K562 (cell line): ENCODE results near the gene VSTM5. TPM values are rescaled to one million over a fixed set of nuclear protein-coding genes. Genes with fewer than 3 reads are reported as not detected.

ENCODE experiments used
- CHD7 ChIP-seq: fragments of 200-600 bp; sonication (generic); IDR thresholded peaks from one replicate; pipeline ENCODE4 v1.6.1; 2012; ENCODE audit warnings: mild to moderate bottlenecking, low read depth, low read length, inconsistent platforms
- DNMT1 ChIP-seq: fragments of 450-650 bp; IDR thresholded peaks from 2 replicates; pipeline ENCODE4 v1.6.1; 2016; ENCODE audit warnings: antibody characterized with exemption, mild to moderate bottlenecking
- E2F8 ChIP-seq: fragments of 450-650 bp; IDR thresholded peaks from 2 replicates; pipeline ENCODE4 v1.7.1; 2018; ENCODE audit warnings: mild to moderate bottlenecking, low read depth; ENCODE audit not compliant: partially characterized antibody
- HMGN3 ChIP-seq: IDR thresholded peaks from 2 replicates; pipeline ENCODE4 v1.6.1; 2011; ENCODE audit warnings: borderline replicate concordance, low read depth, mild to moderate bottlenecking, mixed read lengths, low read length; ENCODE audit not compliant: insufficient read length; ENCODE audit errors: extremely low read depth
- JUN ChIP-seq, 2 experiments: sonication (generic) in 1 of 2; formaldehyde crosslinking in 1 of 2; IDR thresholded peaks; 2 replicates each; pipeline versions ENCODE4 v1.6.1 to v1.8.0; 2012 to 2022; ENCODE audit warnings: borderline replicate concordance in 2 of 2, mild to moderate bottlenecking in 2 of 2, improper control_type of control experiment in 1 of 2, low read depth in 1 of 2, low read length in 1 of 2, missing genetic modification reagents in 1 of 2
- KLF1 ChIP-seq: fragments of 450-650 bp; IDR thresholded peaks from 2 replicates; pipeline ENCODE4 v1.6.1; 2016; ENCODE audit warnings: missing genetic modification characterization, missing compliant biosample characterization
- NR2F6 ChIP-seq: fragments of 450-650 bp; formaldehyde crosslinking; IDR thresholded peaks from 2 replicates; pipeline ENCODE4 v1.4.0; 2020; ENCODE audit warnings: mild to moderate bottlenecking
- RNF2 ChIP-seq: sonication (generic); IDR thresholded peaks from 2 replicates; pipeline ENCODE4 v1.6.1; 2016
- SREBF2 ChIP-seq: sonication (generic); formaldehyde crosslinking; IDR thresholded peaks from 2 replicates; pipeline ENCODE4 v1.4.0; 2020; ENCODE audit warnings: mild to moderate bottlenecking, missing genetic modification reagents
- SRSF3 ChIP-seq: fragments of 200-400 bp; formaldehyde crosslinking; IDR thresholded peaks from 2 replicates; pipeline ENCODE4 v1.6.1; 2016; ENCODE audit warnings: mild to moderate bottlenecking, low read length, moderate library complexity; ENCODE audit not compliant: insufficient read depth
- ZBED1 ChIP-seq: IDR thresholded peaks from 2 replicates; pipeline ENCODE4 v1.6.1; 2014
- ZNF197 ChIP-seq: fragments of 200-800 bp; sonication (Bioruptor generic); IDR thresholded peaks from 2 replicates; pipeline ENCODE4 v1.6.1; 2016; ENCODE audit warnings: low read depth, missing genetic modification characterization, missing compliant biosample characterization
- ZNF507 ChIP-seq: conservative IDR thresholded peaks from 2 replicates; pipeline ENCODE4 v1.6.1; 2017; ENCODE audit warnings: missing genetic modification characterization, missing compliant biosample characterization
- polyA plus RNA-seq, 8 experiments: library from polyadenylated mRNA; depleted of rRNA in 4 of 8; stranded (reverse) in 5 of 8; unstranded in 3 of 8; fragments of >200 nt; fragmentation: Nextera tagmentation in 2 of 8; fragmentation: Illumina TruSeq in 1 of 8; extraction: Ambion mirVana in 2 of 8; extraction: Trizol in 1 of 8; gene quantifications; 2 replicates each; pipeline versions ENCODE4 v1.2.1 to v1.2.3, GENCODE V29; 2011 to 2014; ENCODE audit warnings: inconsistent platforms in 1 of 8, missing spikeins in 1 of 8
- total RNA-seq, 7 experiments: library from RNA; depleted of rRNA in 6 of 7; stranded (reverse); fragments of >200 nt in 6 of 7; fragmentation: Illumina TruSeq in 2 of 7; extraction: Trizol in 2 of 7; gene quantifications; 2 replicates each; pipeline versions ENCODE4 v1.2.1 to v1.2.3, GENCODE V29; 2011 to 2021; ENCODE audit warnings: low replicate concordance in 1 of 7

The VSTM5 gene
- total and polyA plus RNA-seq, 9 of the 15 experiments (the other 6 are each of a cell fraction or from before 2014, with no cell fraction given): 0.01 TPM; not detected in 8

GRCh38 chr11:93784145-93784934 lies 66.1 kb downstream of the VSTM5 start, which contains the start of gene MED17 (continued):
- TF ChIP-seq JUN (IDR thresholded peaks at IDR 0.05; ENCODE audit: borderline replicate concordance, low read depth, low read length): peak; percentile 39; the same call in 1 of the 2 replicates
- no peak for TF ChIP-seq JUN (CRISPR knock-in tag; IDR thresholded peaks at IDR 0.05; ENCODE audit: borderline replicate concordance)
- TF ChIP-seq ZNF507 (tag): no peak
- TF ChIP-seq ZBED1: 0 out of 2 replicates have a peak, but pooled peaks have one; percentile 26
- no peak for TF ChIP-seq DNMT1
- TF ChIP-seq HMGN3: no peak
- 0 out of 2 replicates have a peak, but pooled peaks have one; percentile 45 for TF ChIP-seq KLF1
- TF ChIP-seq CHD7: no peak
- TF ChIP-seq E2F8: peak; percentile 52
- TF ChIP-seq ZNF197 (CRISPR knock-in tag): no peak
- TF ChIP-seq SREBF2 (CRISPR knock-in tag): no peak
- TF ChIP-seq NR2F6 (CRISPR knock-in tag): no peak
- peak; percentile 44; the same call in 1 of the 2 replicates for TF ChIP-seq RNF2
- TF ChIP-seq SRSF3: no peak
